DMS114 treated with DMSO at 0.1 percent for 48 hours (cell line): Measurements from ENCODE around the gene FAM53A.
A peak's percentile ranks its signal among the peaks of the same experiment; 100 is the strongest.
"Not testable (repeated sequence)": the region's sequence is repeated elsewhere in the genome, so short reads cannot be mapped to it uniquely, and the experiment has no call there.

Source experiments
- DNase-seq: peaks from one replicate; lab custom pipeline; 2025; ENCODE audit not compliant: unreplicated experiment; lab: John Stamatoyannopoulos, UW

Gene FAM53A

GRCh38 chr4:1717129-1718094 is 33.3 kb upstream of the FAM53A start:
- DNase-seq, result no peak

GRCh38 chr4:1716065-1716945 is 32.2 kb upstream of the FAM53A start:
- DNase-seq, result no peak

GRCh38 chr4:1715002-1715758 is 31.1 kb upstream of the FAM53A start:
- DNase-seq, result no peak

- peak; percentile 23 for DNase-seq
Measured at GRCh38 chr4:1714303-1715001, 30.3 kb upstream of the FAM53A start.

GRCh38 chr4:1713003-1713851 is 29.1 kb upstream of the FAM53A start:
- DNase-seq, result no peak

GRCh38 chr4:1712216-1713002 is 28.3 kb upstream of the FAM53A start, which contains the start of gene SLBP:
Gene SLBP (minus strand): TSS chr4:1712319. CDS start chr4:1712188, 131 bp downstream.
- peak; percentile 88 for DNase-seq

- DNase-seq, result no peak
Measured at GRCh38 chr4:1711571-1712215, 27.6 kb upstream of the FAM53A start.

- DNase-seq, result no peak
Measured at GRCh38 chr4:1711055-1711570, 27.0 kb upstream of the FAM53A start.

- DNase-seq, result no peak
Measured at GRCh38 chr4:1708581-1708980, 24.5 kb upstream of the FAM53A start.

GRCh38 chr4:1706358-1706757 is 22.2 kb upstream of the FAM53A start:
- no peak for DNase-seq

- no peak for DNase-seq
Measured at GRCh38 chr4:1705732-1706131, 21.6 kb upstream of the FAM53A start.

- DNase-seq, result no peak
Measured at GRCh38 chr4:1703867-1704266, 19.8 kb upstream of the FAM53A start.

GRCh38 chr4:1701671-1702070 is 17.6 kb upstream of the FAM53A start:
- not testable (repeated sequence) for DNase-seq

- no peak for DNase-seq
Measured at GRCh38 chr4:1695913-1696312, 11.8 kb upstream of the FAM53A start.

GRCh38 chr4:1693131-1693896 is 9.2 kb upstream of the FAM53A start:
- DNase-seq, result peak; percentile 56

- DNase-seq, result no peak
Measured at GRCh38 chr4:1691737-1692373, 7.7 kb upstream of the FAM53A start.

- no peak for DNase-seq
Measured at GRCh38 chr4:1690698-1691097, 6.6 kb upstream of the FAM53A start.
